Spinal cord (tissue), 10 donors: ENCODE measurements around the gene MTHFD1L. TPM values are rescaled to one million over a fixed set of nuclear protein-coding genes. Genes with fewer than 3 reads are reported as not detected.
"Not testable (repeated sequence)": the region's sequence is repeated elsewhere in the genome, so short reads cannot be mapped to it uniquely, and the experiment has no call there.

Source experiments
- DNase-seq, 6 donors: peaks; one replicate each; pipeline versions ENCODE4 v3.0.0 to v3.0.0-alpha.2; 2013 to 2015; ENCODE audit warnings: low spot score in 6 of 6, low read depth in 4 of 6
- H3K27ac ChIP-seq: one replicate; pipeline ENCODE4 v1.5.1; 2013; ENCODE audit warnings: low read depth, low read length, control low read depth
- H3K27me3 ChIP-seq: one replicate; pipeline ENCODE4 v1.6.1; 2013; ENCODE audit warnings: low read length; ENCODE audit not compliant: control insufficient read depth, insufficient read depth
- H3K36me3 ChIP-seq: one replicate; pipeline ENCODE4 v1.6.1; 2013; ENCODE audit warnings: low read length; ENCODE audit not compliant: control insufficient read depth, insufficient read depth
- H3K4me1 ChIP-seq: one replicate; pipeline ENCODE4 v1.6.1; 2013; ENCODE audit warnings: low read length; ENCODE audit not compliant: control insufficient read depth, insufficient read depth
- H3K4me3 ChIP-seq: one replicate; pipeline ENCODE4 v1.5.1; 2013; ENCODE audit warnings: low read depth, low read length, control low read depth
- H3K9me3 ChIP-seq: one replicate; pipeline ENCODE4 v1.6.1; 2013; ENCODE audit warnings: low read length; ENCODE audit not compliant: control insufficient read depth, insufficient read depth
- WGBS: methylation state at CpG from one replicate; pipeline ENCODE4 v1.1.5; 2013; ENCODE audit warnings: missing lambda C conversion rate; ENCODE audit not compliant: insufficient coverage; 5-methylcytosine and 5-hydroxymethylcytosine counted together
- polyA plus RNA-seq, 2 donors: library from polyadenylated mRNA; unstranded; fragments of 120-200 nt; gene quantifications; one replicate each; pipeline ENCODE4 v1.2.1, GENCODE V29; 2013; ENCODE audit not compliant: insufficient read length in 2 of 2
- total RNA-seq, 2 donors: library from RNA; depleted of rRNA in 1 of 2; stranded (reverse); fragments of 120-200 nt in 1 of 2; fragments of >200 nt in 1 of 2; gene quantifications; one replicate each; pipeline versions ENCODE4 v1.2.3 to v1.2.4, GENCODE V29; 2013 to 2014
- donor health status: healthy.

Gene MTHFD1L
- total and polyA plus RNA-seq, 4 donors: 15.0 to 21.6 (median 17.8) TPM

DNA sequence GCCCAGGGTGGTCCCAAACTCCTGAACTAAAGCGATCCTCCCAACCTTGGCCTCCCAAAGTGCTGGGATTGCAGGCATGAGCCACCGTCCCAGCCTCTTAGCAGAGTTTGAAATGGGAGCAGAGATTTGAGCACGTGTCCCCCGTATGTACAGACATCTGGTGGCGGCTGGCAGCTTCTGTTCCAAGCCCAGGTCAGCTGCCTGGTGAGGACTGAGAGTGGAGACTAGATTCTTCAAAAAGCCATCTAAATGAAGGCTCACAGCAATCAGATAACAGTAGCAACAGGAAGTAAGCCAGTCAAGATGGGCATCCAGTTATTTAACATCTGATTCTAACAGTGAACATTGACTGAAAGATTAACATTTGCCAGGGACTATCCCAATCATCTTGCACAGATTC, 246.2 kb downstream of the MTHFD1L start:
- 90% methylated on average over 3 of the region's 5 CpGs for WGBS
- Histone ChIP-seq H3K36me3 (no peaks in the 10 kb centered on the region), H3K9me3 (no peaks in the 10 kb centered on the region), H3K4me1 (peaks cover 3% of the 10 kb centered on the region), H3K27me3 (no peaks in the 10 kb centered on the region), H3K4me3 (no peak overlapping the region), H3K27ac (no peak overlapping the region)
- no peak for DNase-seq

DNA sequence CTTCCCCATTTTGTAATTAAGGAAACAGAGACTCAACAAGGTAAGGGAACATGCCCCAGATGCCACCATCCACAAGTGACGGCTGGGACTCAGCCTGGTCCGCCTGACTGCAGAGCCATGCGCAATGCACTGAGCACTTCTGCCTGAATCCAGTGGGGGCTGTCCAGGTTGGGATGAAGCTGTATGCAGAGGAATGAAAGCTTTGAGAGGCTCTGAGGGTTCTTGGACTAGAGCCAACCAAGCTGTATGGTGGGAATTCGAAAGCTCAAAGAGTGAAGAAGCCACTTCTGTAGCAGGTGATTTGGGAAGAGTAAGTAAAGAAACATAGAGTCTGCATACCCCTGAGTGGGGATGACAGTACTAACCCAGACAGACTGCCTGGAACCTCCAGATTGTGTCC, 246.6 kb downstream of the MTHFD1L start:
- WGBS: 51% methylated on average over 4 of the region's 4 CpGs

DNA sequence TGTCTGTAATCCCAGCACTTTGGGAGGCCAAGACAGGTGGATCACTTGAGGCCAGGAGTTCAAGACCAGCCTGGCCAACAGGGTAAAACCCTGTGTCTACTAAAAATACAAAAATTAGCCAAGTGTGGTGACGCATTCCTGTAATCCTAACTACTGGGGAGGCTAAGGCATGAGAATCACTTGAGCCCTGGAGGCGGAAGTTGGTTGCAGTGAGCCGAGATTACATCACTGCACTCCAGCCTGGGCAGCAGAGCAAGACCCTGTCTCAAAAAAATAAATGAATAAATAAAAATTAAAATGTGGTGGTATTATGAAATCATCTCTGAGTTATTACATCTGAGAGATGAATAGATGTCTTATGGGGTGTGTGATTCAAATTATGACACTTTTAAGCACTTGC, 247.4 kb downstream of the MTHFD1L start:
- DNase-seq, H3K27ac ChIP-seq, H3K27me3 ChIP-seq, H3K36me3 ChIP-seq, H3K9me3 ChIP-seq, H3K4me1 ChIP-seq, H3K4me3 ChIP-seq: not testable (repeated sequence)
- WGBS: 84% methylated on average over 2 of the region's 3 CpGs

More for the DNA sequence above, 246.6 kb downstream of the MTHFD1L start:
- H3K27me3 ChIP-seq: no peaks in the 10 kb centered on the region
- no peak overlapping the region for H3K4me3 ChIP-seq
- no peaks in the 10 kb centered on the region for H3K36me3 ChIP-seq
- no peaks in the 10 kb centered on the region for H3K9me3 ChIP-seq
- DNase-seq: peak in 1 of 6 donors; percentile 47
- H3K4me1 ChIP-seq: peaks cover 3% of the 10 kb centered on the region
- H3K27ac ChIP-seq: no peak overlapping the region

GRCh38 chr6:151113641-151114040, 248.1 kb downstream of the MTHFD1L start:
- Histone ChIP-seq H3K27ac (no peak overlapping the region), H3K9me3 (no peaks in the 10 kb centered on the region), H3K4me3 (no peak overlapping the region), H3K27me3 (no peaks in the 10 kb centered on the region), H3K36me3 (no peaks in the 10 kb centered on the region), H3K4me1 (peaks cover 3% of the 10 kb centered on the region)
- no peak for DNase-seq
- 100% methylated on average over 2 of the region's 5 CpGs for WGBS

DNA sequence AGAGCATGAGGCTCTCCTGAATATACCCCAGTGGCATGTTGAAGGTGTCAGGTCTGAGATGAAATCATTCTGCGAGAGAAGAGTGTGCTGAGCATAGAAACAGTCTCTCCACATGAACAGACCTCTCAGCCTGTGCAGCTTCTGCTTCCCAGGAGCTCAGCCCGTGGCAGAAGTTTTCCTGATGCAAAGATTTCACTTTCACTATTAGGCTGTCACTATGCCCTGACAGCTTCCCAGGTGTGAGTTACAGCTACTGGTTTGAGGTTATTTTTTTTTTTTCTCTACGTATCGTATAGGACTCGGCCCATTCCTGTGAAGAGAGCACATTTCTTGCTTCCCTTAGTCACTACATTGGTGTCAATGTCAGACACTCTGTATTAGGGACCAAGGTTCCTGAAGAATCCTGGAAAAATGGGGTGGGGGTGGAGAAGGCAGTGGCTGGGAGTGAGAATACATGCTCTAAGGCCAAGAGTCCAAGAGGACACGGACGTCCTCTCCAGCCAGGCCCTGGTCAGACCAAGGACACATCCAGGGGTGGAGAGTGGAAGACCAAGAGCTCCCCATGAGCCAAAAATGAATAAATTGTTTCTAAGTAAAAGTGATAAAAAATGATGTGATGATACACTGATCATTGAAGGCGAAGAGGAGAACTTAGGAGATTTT, 253.1 kb downstream of the MTHFD1L start:
- Histone ChIP-seq H3K4me1 (peaks cover 4% of the 10 kb centered on the region), H3K27me3 (no peaks in the 10 kb centered on the region), H3K27ac (no peak overlapping the region), H3K4me3 (no peak overlapping the region), H3K36me3 (no peaks in the 10 kb centered on the region), H3K9me3 (no peaks in the 10 kb centered on the region)
- DNase-seq: no peak
- 94% methylated on average over 3 of the region's 8 CpGs for WGBS

DNA sequence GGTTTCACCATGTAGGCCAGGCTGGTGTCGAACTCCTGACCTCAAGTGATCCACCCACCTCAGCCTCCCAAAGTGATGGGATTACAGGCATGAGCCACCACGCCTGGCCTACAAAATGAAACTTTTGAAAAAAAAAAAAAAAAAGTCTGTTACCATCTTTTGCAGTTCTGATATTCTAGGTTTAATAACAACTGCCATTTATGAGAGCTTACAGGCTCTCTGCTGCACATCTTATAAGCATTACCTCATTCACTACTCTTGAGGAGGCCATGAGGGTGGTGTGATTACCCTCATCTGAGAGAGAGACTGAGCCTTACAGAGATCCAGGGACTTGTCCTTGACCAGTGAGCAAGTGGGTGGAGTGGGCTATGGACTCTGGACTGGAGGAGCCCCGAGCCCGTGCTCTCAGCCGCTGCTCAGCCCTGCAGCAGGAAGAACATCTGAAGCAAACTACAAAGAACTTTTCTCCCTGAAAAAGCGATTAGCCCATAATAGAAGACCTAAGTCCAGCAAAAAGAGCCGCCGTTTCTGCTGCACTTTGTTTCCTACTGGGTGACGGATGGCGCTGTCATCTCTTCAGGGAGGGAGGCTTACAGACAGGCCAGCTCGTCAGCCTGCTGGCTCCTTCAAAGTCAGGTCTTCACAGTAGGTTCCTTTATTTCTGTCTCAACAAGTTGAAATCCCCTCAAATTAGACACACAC, 254.5 kb downstream of the MTHFD1L start:
- H3K4me1 ChIP-seq: peaks cover 4% of the 10 kb centered on the region
- no peaks in the 10 kb centered on the region for H3K36me3 ChIP-seq
- no peak overlapping the region for H3K4me3 ChIP-seq
- H3K27me3 ChIP-seq: no peaks in the 10 kb centered on the region
- H3K27ac ChIP-seq: peak overlapping the region; percentile 52
- DNase-seq: peak in 2 of 6 donors; percentile 40 to 55
- no peaks in the 10 kb centered on the region for H3K9me3 ChIP-seq
- WGBS: 31% methylated on average over 6 of the region's 11 CpGs

GRCh38 chr6:151121900-151122299, 256.4 kb downstream of the MTHFD1L start:
- Histone ChIP-seq H3K27me3 (no peaks in the 10 kb centered on the region), H3K4me3 (no peak overlapping the region), H3K9me3 (no peaks in the 10 kb centered on the region), H3K27ac (no peak overlapping the region), H3K36me3 (no peaks in the 10 kb centered on the region), H3K4me1 (peaks cover 4% of the 10 kb centered on the region)
- no CpG with 5 or more reads among the region's 1 CpG for WGBS
- DNase-seq: peak in 2 of 6 donors; percentile 33 to 71

GRCh38 chr6:151123641-151124040, 258.1 kb downstream of the MTHFD1L start:
- not testable (repeated sequence) for H3K27me3 ChIP-seq, DNase-seq, H3K27ac ChIP-seq, H3K4me1 ChIP-seq, H3K36me3 ChIP-seq, H3K4me3 ChIP-seq, H3K9me3 ChIP-seq
- no CpG with 5 or more reads among the region's 8 CpGs for WGBS

DNA sequence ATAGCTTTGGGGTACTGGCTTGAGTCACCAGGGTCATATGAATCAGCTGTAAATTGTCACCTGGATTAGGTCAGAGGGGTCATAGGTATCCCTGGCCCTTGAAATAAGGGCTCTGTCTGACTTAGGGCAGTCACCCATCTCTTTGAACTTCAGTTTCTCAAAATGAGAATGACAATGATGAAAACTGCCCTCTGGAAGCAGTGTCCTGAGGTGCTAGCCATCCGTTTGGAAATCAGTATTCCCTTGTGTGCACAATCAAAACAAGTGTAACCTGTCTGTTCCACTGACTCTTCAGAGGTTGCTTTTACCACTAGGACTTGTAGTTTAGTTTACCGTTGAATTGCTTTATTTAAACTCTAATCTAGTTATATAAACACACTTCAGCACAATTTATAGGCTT, 259.7 kb downstream of the MTHFD1L start:
- H3K36me3 ChIP-seq, H3K9me3 ChIP-seq, H3K27me3 ChIP-seq, H3K4me3 ChIP-seq, H3K4me1 ChIP-seq, H3K27ac ChIP-seq, DNase-seq: not testable (repeated sequence)
- 80% methylated on average over 1 of the region's 2 CpGs for WGBS
